ENCODE results near the gene PLA2G2C.

The PLA2G2C gene

DNA sequence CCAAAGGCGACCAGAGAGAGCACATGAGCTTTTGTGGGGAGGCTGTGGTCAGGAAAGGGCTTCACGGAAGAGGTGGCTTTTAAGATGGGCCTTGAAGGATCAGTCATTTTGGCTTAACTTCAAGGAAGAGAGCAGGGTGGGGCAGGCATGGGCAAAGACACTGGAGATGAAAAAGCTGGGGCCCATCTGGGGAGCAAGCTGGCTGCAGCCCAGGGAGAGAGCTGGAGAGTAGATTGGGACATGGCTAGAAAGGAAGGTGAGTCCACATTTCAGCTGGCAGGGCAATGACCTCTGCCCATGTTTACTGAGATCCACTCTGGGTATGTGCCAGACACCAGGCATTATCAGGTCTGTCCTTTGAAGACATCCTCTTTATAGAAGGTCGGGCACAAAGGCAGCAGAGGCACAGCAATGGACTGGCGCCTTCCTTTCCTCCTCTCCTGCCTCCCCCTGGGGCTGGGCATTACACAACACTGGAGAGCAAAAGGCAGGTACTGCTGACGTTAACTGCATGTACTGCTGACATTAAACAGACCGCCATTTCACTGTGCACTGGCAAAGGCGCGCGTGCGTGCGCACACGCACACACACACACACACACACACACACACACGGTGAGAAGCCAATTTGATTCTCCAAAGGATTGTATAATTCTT, 2.6 kb downstream of the PLA2G2C start:
- Histone ChIP-seq H3K36me3 (ENCODE audit: insufficient read depth, low read length) (no peaks in the 10 kb centered on the region), H3K9me3 (ENCODE audit: control insufficient read depth, insufficient read depth, low read length) (no peaks in the 10 kb centered on the region), H3K9ac (ENCODE audit: low read depth, low read length) (no peak overlapping the region), H3K4me1 (ENCODE audit: insufficient read depth, low read length) (no peaks in the 10 kb centered on the region)

DNA sequence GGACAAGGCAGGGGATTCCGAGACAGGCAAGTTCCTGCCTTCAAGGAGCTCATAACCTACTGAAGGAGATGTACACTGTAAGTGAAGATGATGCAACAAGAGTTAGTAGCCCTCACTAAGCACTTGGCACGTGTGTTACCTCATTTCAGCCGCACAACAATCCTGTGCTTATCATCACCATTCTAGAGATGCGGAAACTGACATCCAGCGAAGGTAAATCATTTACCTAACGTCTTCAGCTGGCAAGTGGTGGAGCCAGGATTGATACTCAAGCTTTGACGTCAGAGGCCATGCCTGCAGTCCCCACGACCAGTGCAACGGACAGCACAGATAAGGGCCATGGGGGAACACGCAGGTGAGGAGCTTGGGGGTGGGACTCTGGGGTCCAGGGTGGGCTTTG, 3.3 kb downstream of the PLA2G2C start:
- Histone ChIP-seq H3K36me3 (ENCODE audit: insufficient read depth, low read length) (no peaks in the 10 kb centered on the region), H3K9me3 (ENCODE audit: control insufficient read depth, insufficient read depth, low read length) (no peaks in the 10 kb centered on the region), H3K9ac (ENCODE audit: low read depth, low read length) (no peak overlapping the region), H3K4me1 (ENCODE audit: insufficient read depth, low read length) (no peaks in the 10 kb centered on the region)

DNA sequence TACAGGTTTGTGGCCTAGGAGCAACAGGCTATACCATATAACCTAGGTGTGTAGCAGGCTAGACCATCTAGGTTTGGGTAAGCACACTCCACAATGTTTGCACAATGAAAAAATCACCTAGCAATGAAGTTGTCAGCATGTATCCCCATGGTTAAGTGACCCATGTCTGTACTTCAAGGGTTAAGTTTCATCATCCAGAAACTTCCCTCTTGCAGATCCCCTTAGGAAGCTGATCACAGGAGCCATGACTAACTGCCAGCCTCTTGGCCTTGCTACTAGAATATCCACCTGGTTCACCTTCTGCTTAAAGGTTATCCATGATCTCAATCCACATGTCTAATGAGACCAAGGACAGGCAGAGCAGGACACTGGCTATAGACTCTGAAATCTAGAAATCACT, 3.9 kb downstream of the PLA2G2C start:
- H3K9me3 ChIP-seq (ENCODE audit: control insufficient read depth, insufficient read depth, low read length): no peaks in the 10 kb centered on the region
- no peaks in the 10 kb centered on the region for H3K36me3 ChIP-seq (ENCODE audit: insufficient read depth, low read length)
- no peaks in the 10 kb centered on the region for H3K4me1 ChIP-seq (ENCODE audit: insufficient read depth, low read length)
- no peak overlapping the region for H3K9ac ChIP-seq (ENCODE audit: low read depth, low read length)

DNA sequence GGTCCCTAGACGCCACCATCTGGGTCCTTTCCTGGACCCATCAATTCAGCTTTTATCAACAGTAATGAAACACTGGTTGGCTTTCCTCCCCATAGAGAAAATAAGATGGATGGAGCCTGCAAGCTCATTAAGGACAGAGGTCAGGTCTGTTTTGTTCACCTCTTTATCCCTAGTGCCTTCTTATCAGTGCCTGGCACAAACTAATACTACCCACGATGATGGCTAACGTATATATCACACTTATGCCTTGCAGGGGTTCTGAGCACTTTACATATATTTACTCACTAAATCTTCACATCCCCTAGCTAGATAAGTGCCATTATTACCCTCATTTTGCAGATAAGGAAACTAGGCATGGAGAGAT, 5.5 kb downstream of the PLA2G2C start:
- no peaks in the 10 kb centered on the region for H3K4me1 ChIP-seq (ENCODE audit: insufficient read depth, low read length)
- no peak overlapping the region for H3K9ac ChIP-seq (ENCODE audit: low read depth, low read length)
- no peaks in the 10 kb centered on the region for H3K9me3 ChIP-seq (ENCODE audit: control insufficient read depth, insufficient read depth, low read length)
- H3K36me3 ChIP-seq (ENCODE audit: insufficient read depth, low read length): no peaks in the 10 kb centered on the region

DNA sequence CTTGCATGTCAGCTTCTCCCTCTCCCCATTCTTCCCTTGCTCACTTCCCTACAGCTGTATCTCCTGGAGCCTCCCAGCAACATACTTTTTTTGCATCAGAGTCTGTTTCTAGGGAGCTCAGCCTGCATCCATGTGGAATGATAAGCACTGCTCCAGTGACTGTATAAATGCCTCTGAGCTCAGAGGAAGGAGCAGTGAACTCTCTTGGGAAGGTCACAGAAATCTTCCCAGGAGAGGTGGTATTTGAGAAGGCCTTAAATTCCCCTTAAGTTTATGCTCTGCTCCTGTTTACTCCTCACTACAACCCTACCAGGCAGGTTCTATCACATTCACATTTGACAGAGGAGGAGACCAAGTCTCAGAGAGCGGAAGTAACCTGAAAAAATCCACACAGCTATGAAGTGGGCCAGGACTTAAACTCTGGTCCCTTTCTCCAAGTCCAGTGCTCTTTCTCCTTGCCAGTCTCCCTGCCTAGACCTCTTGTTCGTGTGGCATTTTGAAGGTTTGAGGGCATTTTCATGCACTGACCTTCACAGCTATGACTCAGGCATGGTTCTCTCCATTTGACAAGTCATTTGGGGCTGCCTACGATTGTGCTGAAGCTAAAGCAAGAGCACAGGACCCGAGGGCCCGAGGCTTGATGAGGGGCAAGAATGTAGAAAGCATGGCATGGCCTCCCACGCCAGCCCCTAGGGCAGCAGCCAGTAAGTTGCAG, 6.0 kb downstream of the PLA2G2C start:
- Histone ChIP-seq H3K9me3 (ENCODE audit: control insufficient read depth, insufficient read depth, low read length) (no peaks in the 10 kb centered on the region), H3K9ac (ENCODE audit: low read depth, low read length) (no peak overlapping the region), H3K4me1 (ENCODE audit: insufficient read depth, low read length) (no peaks in the 10 kb centered on the region), H3K36me3 (ENCODE audit: insufficient read depth, low read length) (no peaks in the 10 kb centered on the region)

DNA sequence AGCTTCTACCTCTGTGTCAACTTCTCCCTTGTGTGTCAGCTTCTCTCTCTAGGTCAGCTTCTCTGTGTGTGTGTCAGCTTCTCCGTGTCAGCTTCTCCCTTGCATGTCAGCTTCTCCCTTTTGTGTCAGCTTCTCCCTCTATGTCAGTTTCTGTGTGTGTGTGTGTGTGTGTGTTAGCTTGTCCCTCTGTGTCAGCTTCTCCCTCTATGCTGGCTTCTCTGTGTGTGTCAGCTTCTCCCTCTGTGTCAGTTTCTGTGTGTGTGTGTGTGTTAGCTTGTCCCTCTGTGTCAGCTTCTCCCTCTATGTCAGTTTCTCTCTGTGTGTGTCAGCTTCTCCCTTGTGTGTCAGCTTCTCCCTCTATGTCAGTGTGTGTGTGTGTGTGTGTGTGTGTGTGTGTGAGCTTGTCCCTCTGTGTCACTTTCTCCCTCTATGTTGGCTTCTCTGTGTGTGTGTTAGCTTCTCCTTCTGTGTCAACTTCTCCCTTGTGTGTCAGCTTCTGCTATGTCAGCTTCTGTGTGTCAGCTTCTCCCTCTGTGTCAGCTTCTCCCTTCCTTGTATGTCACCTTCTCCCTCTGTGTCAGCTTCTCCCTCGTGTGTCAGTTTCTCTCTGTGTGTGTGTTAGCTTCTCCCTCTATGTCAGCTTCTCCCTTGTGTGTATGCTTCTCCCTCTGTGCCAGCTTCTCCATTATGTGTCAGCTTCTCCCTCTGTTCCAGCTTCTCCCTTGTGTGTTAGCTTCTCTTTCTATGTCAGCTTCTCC, 6.8 kb downstream of the PLA2G2C start:
- Histone ChIP-seq H3K9ac (ENCODE audit: low read depth, low read length) (no peak overlapping the region), H3K4me1 (ENCODE audit: insufficient read depth, low read length) (no peaks in the 10 kb centered on the region), H3K36me3 (ENCODE audit: insufficient read depth, low read length) (no peaks in the 10 kb centered on the region), H3K9me3 (ENCODE audit: control insufficient read depth, insufficient read depth, low read length) (no peaks in the 10 kb centered on the region)

DNA sequence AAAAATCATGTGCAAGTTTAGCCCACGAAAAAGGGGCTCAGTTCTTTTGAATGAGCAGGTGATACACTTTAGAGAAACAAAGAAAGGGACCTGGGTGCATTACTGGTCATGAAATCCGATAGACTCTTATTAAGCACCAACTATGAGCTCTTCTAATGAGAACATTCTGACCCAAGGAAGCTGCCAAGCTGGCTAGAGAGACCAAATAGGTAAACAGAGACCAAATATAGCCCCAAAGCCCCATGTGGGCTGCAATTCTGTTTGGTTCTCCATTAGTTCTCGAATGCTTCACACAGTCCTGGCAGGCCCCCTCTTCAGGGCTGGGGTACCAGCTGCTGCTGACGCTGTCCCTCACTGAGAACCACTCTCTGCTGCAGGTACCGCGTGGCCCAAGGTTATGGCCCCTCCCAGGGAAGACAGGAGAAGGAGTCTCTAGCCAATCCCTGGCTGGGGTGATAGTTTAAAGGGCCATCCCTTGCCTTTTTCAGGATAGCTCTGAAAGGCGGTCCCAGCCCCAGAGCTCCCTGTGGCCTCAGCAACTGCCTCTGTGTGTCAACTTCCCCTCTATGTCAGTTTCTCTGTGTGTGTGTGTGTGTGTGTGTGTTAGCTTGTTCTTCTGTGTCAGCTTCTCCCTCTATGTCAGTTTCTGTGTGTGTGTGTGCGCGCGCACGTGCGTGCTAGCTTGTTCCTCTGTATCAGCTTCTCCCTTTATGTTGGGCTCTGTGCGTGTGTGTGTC, 7.5 kb downstream of the PLA2G2C start:
- H3K36me3 ChIP-seq (ENCODE audit: insufficient read depth, low read length): no peaks in the 10 kb centered on the region
- no peak overlapping the region for H3K9ac ChIP-seq (ENCODE audit: low read depth, low read length)
- no peaks in the 10 kb centered on the region for H3K9me3 ChIP-seq (ENCODE audit: control insufficient read depth, insufficient read depth, low read length)
- no peaks in the 10 kb centered on the region for H3K4me1 ChIP-seq (ENCODE audit: insufficient read depth, low read length)

DNA sequence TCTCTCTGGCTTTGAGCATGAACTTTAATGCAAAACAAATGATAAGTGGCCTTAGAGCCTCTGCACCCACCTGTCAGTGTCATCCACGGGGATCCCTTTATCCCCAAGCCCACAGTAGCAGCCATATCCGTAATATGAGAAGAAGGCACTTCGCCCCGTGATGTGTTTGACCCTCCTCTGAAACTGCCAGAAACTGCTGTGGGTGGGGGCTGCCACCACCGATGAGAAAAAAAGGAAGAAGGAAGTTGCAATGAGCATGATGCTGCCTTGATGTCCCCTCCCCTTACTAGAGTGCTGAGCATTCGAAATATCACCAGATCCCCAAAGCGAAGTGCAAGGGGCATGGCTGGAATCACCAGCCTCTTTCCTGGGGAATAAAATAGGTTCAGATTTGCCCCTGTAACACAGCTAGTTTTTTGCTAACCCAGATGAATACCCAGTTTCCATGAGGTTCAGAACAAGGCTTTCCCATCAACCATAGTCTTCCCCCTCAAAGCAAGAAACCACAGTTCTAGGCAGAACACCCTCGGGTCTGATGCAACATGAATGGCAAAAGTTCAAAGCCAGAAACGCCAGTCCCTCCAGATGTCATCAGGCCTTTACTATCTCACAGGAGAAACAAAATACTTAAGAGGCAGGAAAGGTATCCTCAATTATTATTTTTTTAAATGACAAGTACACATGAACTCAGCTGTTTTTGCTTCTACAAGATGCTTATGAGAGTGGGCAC, 11.2 kb downstream of the PLA2G2C start:
- no peaks in the 10 kb centered on the region for H3K9me3 ChIP-seq (ENCODE audit: control insufficient read depth, insufficient read depth, low read length)
- no peak overlapping the region for H3K9ac ChIP-seq (ENCODE audit: low read depth, low read length)
- H3K36me3 ChIP-seq (ENCODE audit: insufficient read depth, low read length): no peaks in the 10 kb centered on the region
- H3K4me1 ChIP-seq (ENCODE audit: insufficient read depth, low read length): peaks cover 4% of the 10 kb centered on the region; the same call in 1 of the 2 replicates

DNA sequence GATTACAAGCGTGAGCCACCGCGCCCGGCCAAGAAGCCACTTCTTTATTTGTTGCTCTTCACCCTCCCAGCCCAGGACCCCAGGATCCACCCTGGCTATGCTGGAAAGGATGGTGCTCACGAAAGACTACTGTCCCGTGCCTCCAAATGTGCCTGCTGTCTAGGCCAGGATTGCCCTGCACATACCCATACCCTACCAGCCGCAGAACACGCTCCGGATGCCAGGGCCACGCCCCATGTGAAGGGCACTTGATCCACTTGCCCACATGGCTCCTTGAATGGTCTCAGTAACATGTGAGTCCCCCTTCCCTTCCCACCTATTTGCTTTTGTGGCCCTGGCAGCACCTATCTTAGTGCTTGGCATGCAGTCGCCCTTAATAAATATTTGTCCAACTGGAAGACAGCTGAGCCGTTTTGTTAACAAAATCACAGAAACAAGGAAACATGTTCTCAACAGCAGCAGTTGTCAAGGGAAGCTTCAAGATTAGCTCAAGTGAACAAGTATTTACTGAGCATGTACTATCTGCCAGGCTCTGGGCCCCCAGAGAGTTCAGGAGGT, 14.2 kb downstream of the PLA2G2C start:
- Histone ChIP-seq H3K4me1 (ENCODE audit: insufficient read depth, low read length) (peaks cover 4% of the 10 kb centered on the region; the same call in 1 of the 2 replicates), H3K36me3 (ENCODE audit: insufficient read depth, low read length) (no peaks in the 10 kb centered on the region), H3K9me3 (ENCODE audit: control insufficient read depth, insufficient read depth, low read length) (no peaks in the 10 kb centered on the region), H3K9ac (ENCODE audit: low read depth, low read length) (no peak overlapping the region)

DNA sequence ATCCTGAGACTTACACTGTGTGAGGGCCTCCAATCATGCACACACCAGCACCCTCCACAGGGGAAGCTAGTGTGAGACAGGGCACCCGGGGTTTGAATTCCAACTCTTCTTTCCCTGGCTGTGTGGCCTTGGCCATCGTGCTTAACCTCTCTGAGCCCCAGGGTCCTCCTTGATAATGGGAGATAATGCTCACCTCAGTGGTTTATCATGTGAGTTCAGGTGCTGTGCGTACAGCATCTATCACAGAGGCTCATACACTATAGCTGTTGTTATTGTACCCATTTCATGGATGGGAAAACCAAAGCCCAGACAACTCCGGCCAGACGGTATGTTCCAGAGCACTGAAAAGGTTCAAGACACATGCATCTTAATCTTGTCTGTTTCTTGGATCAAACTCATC, 16.4 kb downstream of the PLA2G2C start:
- no peak overlapping the region for H3K9ac ChIP-seq (ENCODE audit: low read depth, low read length)
- H3K4me1 ChIP-seq (ENCODE audit: insufficient read depth, low read length): peaks cover 9% of the 10 kb centered on the region; the same call in 1 of the 2 replicates
- H3K36me3 ChIP-seq (ENCODE audit: insufficient read depth, low read length): no peaks in the 10 kb centered on the region
- no peaks in the 10 kb centered on the region for H3K9me3 ChIP-seq (ENCODE audit: control insufficient read depth, insufficient read depth, low read length)

DNA sequence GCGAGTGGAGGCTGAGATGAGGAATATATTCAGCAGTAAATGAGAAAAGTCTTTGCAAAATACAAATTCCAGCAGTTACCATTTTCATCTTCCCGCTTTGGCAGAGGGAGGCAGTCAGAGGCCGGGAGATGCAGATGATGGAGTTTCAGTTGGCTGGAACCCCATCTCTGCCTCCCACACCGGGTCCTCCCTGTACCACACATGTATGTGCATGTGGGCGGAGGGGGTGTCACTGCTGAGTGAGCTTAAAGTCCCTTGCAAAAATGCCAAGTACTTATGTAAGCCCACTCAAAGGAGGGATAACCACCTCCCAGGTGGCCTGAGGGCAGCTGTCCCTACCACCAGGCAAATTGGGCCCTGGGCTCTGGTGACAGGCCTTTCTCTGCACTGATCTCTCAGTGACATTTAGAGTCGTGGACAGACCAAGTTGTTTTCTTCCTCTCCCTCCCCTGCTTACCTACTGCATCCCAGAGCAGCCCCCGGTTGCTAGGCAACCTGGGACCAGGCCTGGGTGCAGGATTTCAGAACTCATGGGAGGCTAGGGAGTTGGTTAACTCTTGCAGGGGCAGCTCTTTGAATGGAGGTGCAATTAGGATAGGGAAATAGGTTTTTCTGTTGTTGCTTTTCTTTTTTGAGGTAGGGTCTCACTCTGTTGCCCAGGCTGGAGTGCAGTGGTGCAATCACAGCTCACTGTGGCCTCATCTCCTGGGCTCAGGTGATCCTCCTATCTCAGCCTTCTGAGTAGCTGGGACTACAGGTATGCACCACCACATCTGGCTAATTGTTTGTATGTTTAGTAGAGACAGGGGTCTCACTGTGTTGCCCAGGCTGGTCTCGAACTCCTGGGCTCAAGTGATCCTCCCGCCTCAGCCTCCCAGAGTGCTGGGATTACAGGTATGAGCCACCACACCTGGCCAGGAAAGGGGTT, 17.5 kb downstream of the PLA2G2C start:
- no peaks in the 10 kb centered on the region for H3K9me3 ChIP-seq (ENCODE audit: control insufficient read depth, insufficient read depth, low read length)
- H3K4me1 ChIP-seq (ENCODE audit: insufficient read depth, low read length): peaks cover 9% of the 10 kb centered on the region; the same call in 1 of the 2 replicates
- no peak overlapping the region for H3K9ac ChIP-seq (ENCODE audit: low read depth, low read length)
- H3K36me3 ChIP-seq (ENCODE audit: insufficient read depth, low read length): no peaks in the 10 kb centered on the region

DNA sequence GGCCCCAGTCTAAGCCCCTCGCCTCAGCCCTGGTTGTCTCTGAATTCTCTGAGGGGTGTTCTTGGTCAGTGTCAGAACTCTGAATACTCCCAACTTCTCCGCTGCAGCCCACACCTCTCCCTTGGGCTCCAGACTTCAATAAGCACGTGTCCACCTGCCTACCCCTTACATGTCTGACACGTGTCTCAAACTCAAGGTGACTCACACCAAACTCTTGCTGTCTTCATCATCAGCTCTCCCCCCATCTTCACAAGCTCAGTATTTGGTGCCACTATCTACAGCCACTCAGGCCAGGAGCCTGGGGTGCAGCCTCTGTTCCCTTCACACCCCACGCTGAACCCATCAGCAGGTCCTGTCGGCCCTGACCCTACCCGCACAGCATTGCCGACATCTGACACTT, 19.2 kb downstream of the PLA2G2C start:
- Histone ChIP-seq H3K36me3 (ENCODE audit: insufficient read depth, low read length) (no peaks in the 10 kb centered on the region), H3K9me3 (ENCODE audit: control insufficient read depth, insufficient read depth, low read length) (no peaks in the 10 kb centered on the region)

DNA sequence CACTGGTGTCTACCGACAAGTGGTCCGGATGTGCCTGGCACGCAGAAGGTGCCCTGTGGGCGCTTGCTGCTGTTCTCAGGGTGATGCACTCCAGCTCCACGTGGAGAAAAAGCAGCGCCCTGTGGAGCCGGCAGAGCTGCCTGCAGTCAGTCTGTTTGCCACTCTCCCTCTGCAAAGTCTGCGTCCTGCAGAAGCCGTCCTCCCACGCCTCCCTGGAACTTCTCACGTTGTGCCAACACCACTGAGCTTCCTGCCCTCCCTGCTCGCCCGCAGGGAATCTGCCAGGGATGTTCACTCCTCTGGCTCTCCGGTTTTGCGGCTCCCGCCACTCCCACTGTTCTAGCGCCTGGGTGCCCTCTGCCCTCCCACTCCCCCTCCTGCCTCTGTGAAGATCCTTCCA, 20.3 kb downstream of the PLA2G2C start:
- no peaks in the 10 kb centered on the region for H3K9me3 ChIP-seq (ENCODE audit: control insufficient read depth, insufficient read depth, low read length)
- no peak overlapping the region for H3K9ac ChIP-seq (ENCODE audit: low read depth, low read length)
- no peaks in the 10 kb centered on the region for H3K36me3 ChIP-seq (ENCODE audit: insufficient read depth, low read length)
- H3K4me1 ChIP-seq (ENCODE audit: insufficient read depth, low read length): peaks cover 6% of the 10 kb centered on the region; the same call in 1 of the 2 replicates

More for the DNA sequence above, 19.2 kb downstream of the PLA2G2C start:
- Histone ChIP-seq H3K9ac (ENCODE audit: low read depth, low read length) (no peak overlapping the region), H3K4me1 (ENCODE audit: insufficient read depth, low read length) (peaks cover 9% of the 10 kb centered on the region; the same call in 1 of the 2 replicates)

All from ES-I3 (cell line).